ENCODE measurements around the gene THSD4.

- TF ChIP-seq, protein P1, sequence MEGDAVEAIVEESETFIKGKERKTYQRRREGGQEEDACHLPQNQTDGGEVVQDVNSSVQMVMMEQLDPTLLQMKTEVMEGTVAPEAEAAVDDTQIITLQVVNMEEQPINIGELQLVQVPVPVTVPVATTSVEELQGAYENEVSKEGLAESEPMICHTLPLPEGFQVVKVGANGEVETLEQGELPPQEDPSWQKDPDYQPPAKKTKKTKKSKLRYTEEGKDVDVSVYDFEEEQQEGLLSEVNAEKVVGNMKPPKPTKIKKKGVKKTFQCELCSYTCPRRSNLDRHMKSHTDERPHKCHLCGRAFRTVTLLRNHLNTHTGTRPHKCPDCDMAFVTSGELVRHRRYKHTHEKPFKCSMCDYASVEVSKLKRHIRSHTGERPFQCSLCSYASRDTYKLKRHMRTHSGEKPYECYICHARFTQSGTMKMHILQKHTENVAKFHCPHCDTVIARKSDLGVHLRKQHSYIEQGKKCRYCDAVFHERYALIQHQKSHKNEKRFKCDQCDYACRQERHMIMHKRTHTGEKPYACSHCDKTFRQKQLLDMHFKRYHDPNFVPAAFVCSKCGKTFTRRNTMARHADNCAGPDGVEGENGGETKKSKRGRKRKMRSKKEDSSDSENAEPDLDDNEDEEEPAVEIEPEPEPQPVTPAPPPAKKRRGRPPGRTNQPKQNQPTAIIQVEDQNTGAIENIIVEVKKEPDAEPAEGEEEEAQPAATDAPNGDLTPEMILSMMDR (IDR thresholded peaks at IDR 0.05) = no peak
- TF ChIP-seq, protein P2, sequence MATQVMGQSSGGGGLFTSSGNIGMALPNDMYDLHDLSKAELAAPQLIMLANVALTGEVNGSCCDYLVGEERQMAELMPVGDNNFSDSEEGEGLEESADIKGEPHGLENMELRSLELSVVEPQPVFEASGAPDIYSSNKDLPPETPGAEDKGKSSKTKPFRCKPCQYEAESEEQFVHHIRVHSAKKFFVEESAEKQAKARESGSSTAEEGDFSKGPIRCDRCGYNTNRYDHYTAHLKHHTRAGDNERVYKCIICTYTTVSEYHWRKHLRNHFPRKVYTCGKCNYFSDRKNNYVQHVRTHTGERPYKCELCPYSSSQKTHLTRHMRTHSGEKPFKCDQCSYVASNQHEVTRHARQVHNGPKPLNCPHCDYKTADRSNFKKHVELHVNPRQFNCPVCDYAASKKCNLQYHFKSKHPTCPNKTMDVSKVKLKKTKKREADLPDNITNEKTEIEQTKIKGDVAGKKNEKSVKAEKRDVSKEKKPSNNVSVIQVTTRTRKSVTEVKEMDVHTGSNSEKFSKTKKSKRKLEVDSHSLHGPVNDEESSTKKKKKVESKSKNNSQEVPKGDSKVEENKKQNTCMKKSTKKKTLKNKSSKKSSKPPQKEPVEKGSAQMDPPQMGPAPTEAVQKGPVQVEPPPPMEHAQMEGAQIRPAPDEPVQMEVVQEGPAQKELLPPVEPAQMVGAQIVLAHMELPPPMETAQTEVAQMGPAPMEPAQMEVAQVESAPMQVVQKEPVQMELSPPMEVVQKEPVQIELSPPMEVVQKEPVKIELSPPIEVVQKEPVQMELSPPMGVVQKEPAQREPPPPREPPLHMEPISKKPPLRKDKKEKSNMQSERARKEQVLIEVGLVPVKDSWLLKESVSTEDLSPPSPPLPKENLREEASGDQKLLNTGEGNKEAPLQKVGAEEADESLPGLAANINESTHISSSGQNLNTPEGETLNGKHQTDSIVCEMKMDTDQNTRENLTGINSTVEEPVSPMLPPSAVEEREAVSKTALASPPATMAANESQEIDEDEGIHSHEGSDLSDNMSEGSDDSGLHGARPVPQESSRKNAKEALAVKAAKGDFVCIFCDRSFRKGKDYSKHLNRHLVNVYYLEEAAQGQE (IDR thresholded peaks at IDR 0.05; ENCODE audit: insufficient read depth in 1 of 2, low read depth in 2 of 2, low read length in 1 of 2) = 0 out of 4 replicates have a peak, but pooled peaks of 1 of the 2 experiments have one; percentile 21
- no peak for TF ChIP-seq POLR2AphosphoS5 (IDR thresholded peaks at IDR 0.05; ENCODE audit: low read depth, low read length)
These were observed 54.9 kb downstream of the THSD4 start for GRCh38 chr15:71170163-71170562.
